HCT116 (cell line): ENCODE measurements around the gene HNF1B. TPM values are rescaled to one million over a fixed set of nuclear protein-coding genes. Genes with fewer than 3 reads are reported as not detected.

Source experiments
- ATAC-seq: fragments of 200-7000 bp; cut with Tn5 transposase; 2 replicates; pipeline ENCODE4 v1.9.1; 2020; ENCODE audit warnings: mild to moderate bottlenecking, moderate library complexity
- BruUV-seq: library from RNA; stranded (reverse); fragments of 400-500 nt; replicated peaks from 2 replicates; lab custom pipeline; 2021; lab: Mats Ljungman, UMichigan
- CTCF ChIA-PET: fragments of 300-600 bp; sonication (Branson Sonifier 250); formaldehyde crosslinking; loops from one replicate; lab custom pipeline; 2021; ENCODE audit warnings: antibody characterized with exemption; lab: Charles Lee
- POLR2A ChIA-PET: fragments of 300-600, 350-600 bp; sonication (Branson Sonifier 250); formaldehyde crosslinking; loops from one replicate; lab custom pipeline; 2021; ENCODE audit warnings: antibody characterized with exemption; lab: Charles Lee
- RAD21 ChIA-PET, 2 experiments: fragments of 300-600 bp; sonication (Branson Sonifier 250); formaldehyde crosslinking; loops; one replicate each; lab custom pipeline; 2023; ENCODE audit warnings: low total read pairs in 2 of 2; ENCODE audit not compliant: uncharacterized antibody in 2 of 2, unreplicated experiment in 2 of 2, low non-redundant PET in 1 of 2; lab: Charles Lee
- DNase-seq: peaks from one replicate; pipeline ENCODE4 v3.0.0-alpha.2; 2010; ENCODE audit warnings: low read depth, low spot score
- H2AFZ ChIP-seq: fragments of 200-600 bp; shearing (Covaris generic), sonication (generic); 2 replicates; pipeline ENCODE4 v1.6.1; 2017; ENCODE audit warnings: low read depth, mixed run types, mixed read lengths, antibody characterized with exemption, low read length; ENCODE audit not compliant: poor library complexity, severe bottlenecking
- H3K27ac ChIP-seq: 2 replicates; pipeline ENCODE4 v1.5.1; 2012; ENCODE audit warnings: low read depth, low read length
- H3K27me3 ChIP-seq: fragments of 200-600 bp; sonication (generic); 2 replicates; pipeline ENCODE4 v1.6.1; 2016; ENCODE audit warnings: mixed run types, low read length, mixed read lengths; ENCODE audit not compliant: insufficient read depth
- H3K36me3 ChIP-seq, 2 experiments: fragments of 200-500 bp in 1 of 2; fragments of 200-600 bp in 1 of 2; sonication (Bioruptor generic) in 1 of 2; sonication (generic) in 1 of 2; 2 replicates each; pipeline versions ENCODE4 v1.5.1 to v1.6.1; 2014 to 2016; ENCODE audit warnings: low read length in 2 of 2, inconsistent platforms in 1 of 2, mixed read lengths in 1 of 2, mixed run types in 1 of 2; ENCODE audit not compliant: insufficient read depth in 2 of 2, control insufficient read depth in 1 of 2
- H3K4me1 ChIP-seq, 2 experiments: fragments of 200-600 bp in 1 of 2; sonication (generic) in 1 of 2; 2 replicates each; pipeline versions ENCODE4 v1.5.1 to v1.6.1; 2012 to 2017; ENCODE audit warnings: low read length in 2 of 2, inconsistent platforms in 1 of 2, mild to moderate bottlenecking in 1 of 2, mixed read lengths in 1 of 2, mixed run types in 1 of 2, moderate library complexity in 1 of 2; ENCODE audit not compliant: insufficient read depth in 2 of 2, control insufficient read depth in 1 of 2
- H3K4me2 ChIP-seq: fragments of 200-600 bp; sonication (generic); 2 replicates; pipeline ENCODE4 v1.6.1; 2017; ENCODE audit warnings: mixed run types, low read length, mixed read lengths
- H3K4me3 ChIP-seq, 2 experiments: fragments of 200-600 bp in 1 of 2; sonication (generic) in 1 of 2; replicated peaks in 1 of 2; 2 replicates each; pipeline ENCODE4 v1.5.1; 2011 to 2016; ENCODE audit warnings: low read length in 2 of 2, control low read depth in 1 of 2, low read depth in 1 of 2, mild to moderate bottlenecking in 1 of 2, mixed read lengths in 1 of 2, mixed run types in 1 of 2
- H3K79me2 ChIP-seq: fragments of 200-600 bp; sonication (generic); 2 replicates; pipeline ENCODE4 v1.6.1; 2017; ENCODE audit warnings: mild to moderate bottlenecking, mixed run types, low read length, moderate library complexity, mixed read lengths; ENCODE audit not compliant: insufficient read depth
- H3K9ac ChIP-seq: fragments of 200-600 bp; sonication (generic); 2 replicates; pipeline ENCODE4 v1.6.1; 2016; ENCODE audit warnings: low read length, mixed read lengths
- H3K9me2 ChIP-seq: fragments of 200-600 bp; sonication (generic), shearing (Covaris generic); 2 replicates; pipeline ENCODE4 v1.6.1; 2017; ENCODE audit warnings: mixed run types, mild to moderate bottlenecking, moderate library complexity; ENCODE audit not compliant: insufficient read depth
- H3K9me3 ChIP-seq, 2 experiments: fragments of 200-500 bp in 1 of 2; fragments of 200-600 bp in 1 of 2; sonication (Bioruptor generic) in 1 of 2; sonication (generic) in 1 of 2; 2 replicates each; pipeline ENCODE4 v1.6.1; 2014 to 2017; ENCODE audit warnings: low read length in 2 of 2, mixed read lengths in 2 of 2, inconsistent platforms in 1 of 2, low read depth in 1 of 2, mild to moderate bottlenecking in 1 of 2, mixed run types in 1 of 2, moderate library complexity in 1 of 2; ENCODE audit not compliant: control insufficient read depth in 1 of 2, insufficient read depth in 1 of 2
- H4K20me1 ChIP-seq: fragments of 200-600 bp; sonication (generic), shearing (Covaris generic); 2 replicates; pipeline ENCODE4 v1.6.1; 2017; ENCODE audit warnings: mixed run types, mild to moderate bottlenecking, moderate library complexity; ENCODE audit not compliant: insufficient read depth
- CBX3 ChIP-seq: IDR thresholded peaks from 2 replicates; pipeline ENCODE4 v1.6.1; 2012; ENCODE audit warnings: low read depth
- CEBPB ChIP-seq: IDR thresholded peaks from 2 replicates; pipeline ENCODE4 v1.6.1; 2012; ENCODE audit warnings: low read depth
- EGR1 ChIP-seq: IDR thresholded peaks from 2 replicates; pipeline ENCODE4 v1.6.1; 2012; ENCODE audit warnings: low read depth
- ELF1 ChIP-seq: IDR thresholded peaks from 2 replicates; pipeline ENCODE4 v1.6.1; 2012; ENCODE audit warnings: low read depth, borderline replicate concordance
- EZH2 ChIP-seq: fragments of 200-600 bp; sonication (generic); IDR thresholded peaks from 2 replicates; pipeline ENCODE4 v1.6.1; 2017; ENCODE audit warnings: antibody characterized with exemption, mixed run types
- FOSL1 ChIP-seq: IDR thresholded peaks from 2 replicates; pipeline ENCODE4 v1.6.1; 2012; ENCODE audit warnings: low read depth
- JUND ChIP-seq: IDR thresholded peaks from 2 replicates; pipeline ENCODE4 v1.6.1; 2012
- MAX ChIP-seq: IDR thresholded peaks from 2 replicates; pipeline ENCODE4 v1.6.1; 2012
- POLR2A ChIP-seq: IDR thresholded peaks from 2 replicates; pipeline ENCODE4 v1.7.0; 2011; ENCODE audit warnings: borderline replicate concordance; ENCODE audit not compliant: insufficient read depth, insufficient read length; ENCODE audit errors: extremely low read depth
- POLR2AphosphoS5 ChIP-seq: IDR thresholded peaks from 2 replicates; pipeline ENCODE4 v1.6.1; 2011; ENCODE audit warnings: mild to moderate bottlenecking, low read depth, low read length, moderate library complexity
- RAD21 ChIP-seq: IDR thresholded peaks from 2 replicates; pipeline ENCODE4 v1.6.1; 2012; ENCODE audit warnings: low read depth, mild to moderate bottlenecking
- REST ChIP-seq: IDR thresholded peaks from 2 replicates; pipeline ENCODE4 v1.6.1; 2012; ENCODE audit warnings: low read depth
- SIN3A ChIP-seq: IDR thresholded peaks from 2 replicates; pipeline ENCODE4 v1.6.1; 2012; ENCODE audit warnings: low read depth
- SP1 ChIP-seq: IDR thresholded peaks from 2 replicates; pipeline ENCODE4 v1.6.1; 2012; ENCODE audit warnings: low read depth
- TCF7L2 ChIP-seq: IDR thresholded peaks from 2 replicates; pipeline ENCODE4 v1.7.0; 2011; ENCODE audit warnings: borderline replicate concordance, inconsistent platforms; ENCODE audit not compliant: insufficient read depth, insufficient read length; ENCODE audit errors: extremely low read depth
- YY1 ChIP-seq: IDR thresholded peaks from 2 replicates; pipeline ENCODE4 v1.6.1; 2011; ENCODE audit warnings: low read length, low read depth, moderate library complexity, mild to moderate bottlenecking; ENCODE audit not compliant: insufficient replicate concordance; ENCODE audit errors: extremely low read depth
- ZBTB33 ChIP-seq: IDR thresholded peaks from 2 replicates; pipeline ENCODE4 v1.6.1; 2011; ENCODE audit warnings: mild to moderate bottlenecking, low read length, moderate library complexity; ENCODE audit not compliant: insufficient replicate concordance; ENCODE audit errors: extremely low read depth
- ZFX ChIP-seq: fragments of 450-650 bp; IDR thresholded peaks from 2 replicates; pipeline ENCODE4 v1.6.1; 2017
- ZNF274 ChIP-seq: fragments of 200-500 bp; sonication (Bioruptor generic); IDR thresholded peaks from 2 replicates; pipeline ENCODE4 v1.6.1; 2014; ENCODE audit warnings: mild to moderate bottlenecking, low read depth, low read length, inconsistent platforms
- intact Hi-C: fragments of 100-400 bp; cut with micrococcal nuclease; formaldehyde crosslinking; loops from 2 replicates; pipeline ENCODE4 v1.10.0; 2022
- total RNA-seq: library from RNA; stranded (reverse); gene quantifications from one replicate; pipeline ENCODE4 v1.2.1, GENCODE V29; 2021; ENCODE audit not compliant: unreplicated experiment
- TF ChIP-seq, protein P1 (sequence below), 3 experiments: fragments of 200-600 bp in 1 of 3; sonication (generic) in 1 of 3; IDR thresholded peaks in 2 of 3; conservative IDR thresholded peaks in 1 of 3; 2 replicates each; pipeline ENCODE4 v1.5.1; 2012 to 2017; ENCODE audit warnings: low read depth in 2 of 3, low read length in 2 of 3, antibody characterized with exemption in 1 of 3, borderline replicate concordance in 1 of 3, control low read depth in 1 of 3, mild to moderate bottlenecking in 1 of 3, mixed read lengths in 1 of 3, mixed run types in 1 of 3, moderate library complexity in 1 of 3; ENCODE audit not compliant: insufficient read depth in 1 of 3

HNF1B gene
- total RNA-seq, 1 experiment from 2014 or later: 3.6 TPM

GRCh38 chr17:37698911-37699255 is 46.0 kb downstream of the HNF1B start:
- DNase-seq (no peak), ATAC-seq (no peak)
- no peaks in the 10 kb centered on the region for H3K27me3 ChIP-seq
- no TSS peak for BruUV-seq
- H2AFZ ChIP-seq: no peak overlapping the region
- H3K4me1 ChIP-seq: peaks cover 9 to 40% of the 10 kb centered on the region in 2 experiments
- no peaks in the 10 kb centered on the region for H3K9me3 ChIP-seq
- no peaks in the 10 kb centered on the region for H3K9me2 ChIP-seq
- intact Hi-C loops: no loop called here
- no peaks in the 10 kb centered on the region; a peak in 1 of 4 replicates for H3K36me3 ChIP-seq
- no peaks in the 10 kb centered on the region for H3K79me2 ChIP-seq
- H4K20me1 ChIP-seq: no peaks in the 10 kb centered on the region
- no peak for TF ChIP-seq FOSL1
- no peak for TF ChIP-seq EZH2
- TF ChIP-seq EGR1: no peak
- TF ChIP-seq JUND: no peak
- TF ChIP-seq CBX3: no peak
- TF ChIP-seq ZNF274: no peak
- TF ChIP-seq YY1: no peak
- no peak for TF ChIP-seq RAD21
- TF ChIP-seq ZBTB33: no peak
- TF ChIP-seq SP1: no peak
- no peak for TF ChIP-seq POLR2AphosphoS5
- TF ChIP-seq ELF1: no peak
- no peak for TF ChIP-seq ZFX
- TF ChIP-seq MAX: no peak
- TF ChIP-seq, protein P1, sequence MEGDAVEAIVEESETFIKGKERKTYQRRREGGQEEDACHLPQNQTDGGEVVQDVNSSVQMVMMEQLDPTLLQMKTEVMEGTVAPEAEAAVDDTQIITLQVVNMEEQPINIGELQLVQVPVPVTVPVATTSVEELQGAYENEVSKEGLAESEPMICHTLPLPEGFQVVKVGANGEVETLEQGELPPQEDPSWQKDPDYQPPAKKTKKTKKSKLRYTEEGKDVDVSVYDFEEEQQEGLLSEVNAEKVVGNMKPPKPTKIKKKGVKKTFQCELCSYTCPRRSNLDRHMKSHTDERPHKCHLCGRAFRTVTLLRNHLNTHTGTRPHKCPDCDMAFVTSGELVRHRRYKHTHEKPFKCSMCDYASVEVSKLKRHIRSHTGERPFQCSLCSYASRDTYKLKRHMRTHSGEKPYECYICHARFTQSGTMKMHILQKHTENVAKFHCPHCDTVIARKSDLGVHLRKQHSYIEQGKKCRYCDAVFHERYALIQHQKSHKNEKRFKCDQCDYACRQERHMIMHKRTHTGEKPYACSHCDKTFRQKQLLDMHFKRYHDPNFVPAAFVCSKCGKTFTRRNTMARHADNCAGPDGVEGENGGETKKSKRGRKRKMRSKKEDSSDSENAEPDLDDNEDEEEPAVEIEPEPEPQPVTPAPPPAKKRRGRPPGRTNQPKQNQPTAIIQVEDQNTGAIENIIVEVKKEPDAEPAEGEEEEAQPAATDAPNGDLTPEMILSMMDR (IDR thresholded peaks at IDR 0.05 in 2 of 3, conservative IDR thresholded peaks at IDR 0.05 in 1 of 3; ENCODE audit: borderline replicate concordance in 1 of 3, insufficient read depth in 1 of 3, low read depth in 2 of 3, low read length in 2 of 3): no peak
- no peak for TF ChIP-seq TCF7L2
- TF ChIP-seq POLR2A: no peak
- TF ChIP-seq REST: no peak
- TF ChIP-seq CEBPB: no peak
- no peak for TF ChIP-seq SIN3A
- CTCF ChIA-PET: no interaction called here
- POLR2A ChIA-PET: no interaction called here
- H3K27ac ChIP-seq: no peak overlapping the region
- RAD21 ChIA-PET: no interaction called here
- H3K4me2 ChIP-seq: peak overlapping the region; percentile 50
- H3K9ac ChIP-seq: no peak overlapping the region
- H3K4me3 ChIP-seq: no peak overlapping the region
